Measurements from ENCODE around the gene MIAT.

GRCh38 chr22:26662160-26662559 is 4.8 kb downstream of the MIAT start:
- no peak for TF ChIP-seq POLR2A (IDR thresholded peaks at IDR 0.05)
- no peak for TF ChIP-seq CTCF (IDR thresholded peaks at IDR 0.05)
- TF ChIP-seq POLR2AphosphoS5 (IDR thresholded peaks at IDR 0.05) = no peak

Measured in gastroesophageal sphincter (tissue), 3 donors.